ENCODE measurements around the gene SELENBP1. TPM values are rescaled to one million over a fixed set of nuclear protein-coding genes. Genes with fewer than 3 reads are reported as not detected.
"Not testable (repeated sequence)": the region's sequence is repeated elsewhere in the genome, so short reads cannot be mapped to it uniquely, and the experiment has no call there.

SELENBP1 gene
- total RNA-seq, 1 donor from 2014 or later, result 2.3 TPM

DNA sequence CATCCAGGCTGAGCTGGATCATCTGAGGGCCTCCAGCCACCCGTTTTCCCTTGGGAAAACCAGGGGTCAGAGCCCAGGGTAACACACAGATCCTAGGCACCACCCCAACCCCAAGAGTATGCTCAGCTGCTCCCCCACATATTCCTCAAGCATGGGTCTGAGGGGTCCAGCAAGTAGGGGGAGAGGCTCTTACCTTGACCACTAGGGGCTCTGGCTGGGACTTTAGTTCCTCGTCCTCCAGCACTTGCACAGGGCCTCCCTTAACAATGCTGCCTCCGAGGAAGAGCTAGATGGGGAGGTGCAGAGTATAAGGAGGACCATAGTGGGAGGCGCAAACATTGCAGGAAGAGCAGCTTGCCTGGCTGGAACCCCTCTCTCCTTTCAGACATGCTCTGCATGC lies 7.5 kb downstream of the SELENBP1 start:
- DNase-seq (ENCODE audit: low read depth), result no peak
- TF ChIP-seq, protein P1, sequence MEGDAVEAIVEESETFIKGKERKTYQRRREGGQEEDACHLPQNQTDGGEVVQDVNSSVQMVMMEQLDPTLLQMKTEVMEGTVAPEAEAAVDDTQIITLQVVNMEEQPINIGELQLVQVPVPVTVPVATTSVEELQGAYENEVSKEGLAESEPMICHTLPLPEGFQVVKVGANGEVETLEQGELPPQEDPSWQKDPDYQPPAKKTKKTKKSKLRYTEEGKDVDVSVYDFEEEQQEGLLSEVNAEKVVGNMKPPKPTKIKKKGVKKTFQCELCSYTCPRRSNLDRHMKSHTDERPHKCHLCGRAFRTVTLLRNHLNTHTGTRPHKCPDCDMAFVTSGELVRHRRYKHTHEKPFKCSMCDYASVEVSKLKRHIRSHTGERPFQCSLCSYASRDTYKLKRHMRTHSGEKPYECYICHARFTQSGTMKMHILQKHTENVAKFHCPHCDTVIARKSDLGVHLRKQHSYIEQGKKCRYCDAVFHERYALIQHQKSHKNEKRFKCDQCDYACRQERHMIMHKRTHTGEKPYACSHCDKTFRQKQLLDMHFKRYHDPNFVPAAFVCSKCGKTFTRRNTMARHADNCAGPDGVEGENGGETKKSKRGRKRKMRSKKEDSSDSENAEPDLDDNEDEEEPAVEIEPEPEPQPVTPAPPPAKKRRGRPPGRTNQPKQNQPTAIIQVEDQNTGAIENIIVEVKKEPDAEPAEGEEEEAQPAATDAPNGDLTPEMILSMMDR (IDR thresholded peaks at IDR 0.05; ENCODE audit: insufficient read depth, low read length, poor library complexity, severe bottlenecking), result no peak
- Histone ChIP-seq H3K27me3 (ENCODE audit: control insufficient read depth, insufficient read depth, low read length) (no peaks in the 10 kb centered on the region), H3K4me3 (ENCODE audit: low read depth, low read length) (no peak overlapping the region), H3K36me3 (ENCODE audit: control insufficient read depth, insufficient read depth, low read length) (no peaks in the 10 kb centered on the region)

DNA sequence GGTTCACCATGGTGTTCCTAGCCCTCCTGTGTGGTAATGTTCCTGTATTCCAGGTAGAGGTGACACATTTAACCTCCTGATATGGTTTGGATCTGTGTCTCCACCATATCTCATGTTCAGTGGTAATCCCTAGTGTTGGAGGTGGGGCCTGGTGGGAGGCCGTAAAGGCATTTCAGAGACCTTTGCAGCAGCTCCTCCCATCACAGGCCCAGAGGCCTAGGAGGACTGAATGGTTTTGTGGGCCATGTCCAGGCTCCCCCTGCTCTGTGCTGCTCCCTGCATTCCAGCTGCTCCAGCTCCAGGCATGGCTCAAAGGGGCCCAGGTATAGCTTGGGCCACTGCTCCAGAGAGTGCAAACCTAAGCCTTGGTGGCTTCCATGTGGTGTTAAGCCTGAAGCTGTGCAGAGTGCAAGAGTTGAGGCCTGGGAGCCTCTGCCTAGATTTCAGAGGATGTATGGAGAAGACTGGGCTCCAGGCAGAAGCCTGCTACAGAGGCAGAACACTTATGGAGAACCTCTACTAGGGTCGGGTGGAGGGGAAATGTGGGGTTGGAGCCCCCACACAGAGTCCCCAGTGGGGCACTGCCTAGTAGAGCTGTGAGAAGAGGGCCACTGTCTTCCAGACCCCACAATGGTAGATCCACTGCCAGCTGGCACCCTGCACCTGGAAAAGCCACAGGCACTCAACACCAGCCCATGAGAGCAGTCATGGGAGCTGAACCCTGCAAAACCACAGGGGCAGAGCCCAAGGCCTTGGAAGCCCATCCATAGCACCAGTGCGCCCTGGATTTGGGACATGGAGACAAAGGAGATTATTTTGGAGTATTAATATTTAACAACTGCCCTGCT lies 10.0 kb downstream of the SELENBP1 start:
- TF ChIP-seq, protein P1 (IDR thresholded peaks at IDR 0.05; ENCODE audit: insufficient read depth, low read length, poor library complexity, severe bottlenecking), result no peak
- no peaks in the 10 kb centered on the region for H3K36me3 ChIP-seq (ENCODE audit: control insufficient read depth, insufficient read depth, low read length)
- no peaks in the 10 kb centered on the region for H3K27me3 ChIP-seq (ENCODE audit: control insufficient read depth, insufficient read depth, low read length)
- no peak overlapping the region for H3K4me3 ChIP-seq (ENCODE audit: low read depth, low read length)
- DNase-seq (ENCODE audit: low read depth), result no peak

DNA sequence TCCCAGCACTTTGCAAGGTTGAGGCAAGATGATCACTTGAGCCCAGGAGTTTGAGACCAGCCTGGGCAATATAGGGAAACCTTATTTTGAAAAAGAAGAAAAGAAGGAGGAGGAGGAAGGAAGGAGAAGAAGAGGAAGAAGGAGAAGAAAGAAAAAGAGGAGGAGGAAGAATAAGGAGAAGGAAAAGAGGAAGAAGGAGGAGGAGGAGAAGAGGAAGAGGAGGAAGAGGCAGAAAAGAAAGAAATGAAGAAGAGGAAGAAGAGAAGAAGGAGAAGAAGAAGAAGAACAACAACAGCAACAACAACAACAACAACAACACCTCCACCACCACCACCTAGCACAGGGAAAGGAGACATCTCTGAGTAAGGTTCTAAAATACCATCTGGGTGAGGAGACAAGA lies 10.6 kb downstream of the SELENBP1 start:
- H3K36me3 ChIP-seq (ENCODE audit: control insufficient read depth, insufficient read depth, low read length), result no peaks in the 10 kb centered on the region
- TF ChIP-seq, protein P1 (IDR thresholded peaks at IDR 0.05; ENCODE audit: insufficient read depth, low read length, poor library complexity, severe bottlenecking), result no peak
- DNase-seq (ENCODE audit: low read depth), result no peak
- no peaks in the 10 kb centered on the region for H3K27me3 ChIP-seq (ENCODE audit: control insufficient read depth, insufficient read depth, low read length)
- H3K4me3 ChIP-seq (ENCODE audit: low read depth, low read length), result no peak overlapping the region

DNA sequence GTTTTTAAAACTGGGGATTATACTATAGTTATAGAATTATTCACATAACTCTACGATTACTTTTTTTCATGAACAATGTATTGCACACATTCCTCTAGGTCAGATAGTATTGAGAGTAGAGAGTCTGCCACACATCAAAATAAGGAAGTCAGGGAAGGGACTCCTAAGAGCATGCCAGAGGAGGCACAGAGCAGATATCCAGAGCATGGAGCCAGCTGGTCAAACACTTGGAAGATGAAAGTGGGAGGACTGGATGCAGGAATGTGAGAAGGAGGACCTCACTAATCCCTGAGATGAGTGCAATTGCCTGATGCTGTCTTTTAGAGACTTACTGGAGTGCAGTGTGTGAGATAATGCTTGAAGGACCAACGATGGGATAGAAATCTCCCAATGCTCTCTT lies 15.8 kb downstream of the SELENBP1 start:
- DNase-seq (ENCODE audit: low read depth), result no peak
- Histone ChIP-seq H3K27me3 (ENCODE audit: control insufficient read depth, insufficient read depth, low read length) (no peaks in the 10 kb centered on the region), H3K36me3 (ENCODE audit: control insufficient read depth, insufficient read depth, low read length) (no peaks in the 10 kb centered on the region), H3K4me3 (ENCODE audit: low read depth, low read length) (no peak overlapping the region)
- TF ChIP-seq, protein P1 (IDR thresholded peaks at IDR 0.05; ENCODE audit: insufficient read depth, low read length, poor library complexity, severe bottlenecking), result no peak

DNA sequence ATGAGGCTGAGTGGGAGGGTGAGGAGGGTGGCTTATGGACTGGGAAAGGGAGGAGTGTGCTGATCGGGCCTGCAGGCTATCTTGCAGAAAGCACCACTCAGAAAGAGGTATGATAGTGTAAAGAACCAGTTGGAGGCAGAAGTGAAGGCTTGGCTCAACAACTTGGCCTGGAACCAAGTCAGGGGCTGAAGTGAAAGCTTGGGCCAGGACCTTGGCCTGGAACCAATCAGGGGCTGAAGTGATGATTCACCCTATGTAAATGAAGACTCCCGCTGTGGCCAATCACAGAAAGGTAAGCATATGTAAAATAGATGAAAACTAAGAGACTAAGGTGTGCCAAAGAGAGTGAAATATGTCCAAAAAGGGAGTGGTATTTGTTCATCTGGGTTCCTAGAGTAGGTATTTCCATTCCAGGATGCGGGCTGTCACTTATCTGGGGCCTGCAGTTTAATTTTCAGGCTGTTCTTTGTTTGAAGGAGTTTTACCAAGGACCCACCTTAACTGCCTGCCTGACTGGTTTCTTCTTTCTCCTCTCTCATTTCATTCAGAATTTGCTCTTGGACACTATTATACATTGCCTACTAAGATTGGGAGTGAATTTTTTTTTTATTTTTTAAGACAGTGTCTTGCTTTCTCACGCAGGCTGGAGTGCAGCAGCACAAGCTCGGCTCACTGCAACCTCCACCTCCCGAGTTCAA lies 20.3 kb downstream of the SELENBP1 start:
- TF ChIP-seq, protein P1 (IDR thresholded peaks at IDR 0.05; ENCODE audit: insufficient read depth, low read length, poor library complexity, severe bottlenecking), result no peak
- H3K36me3 ChIP-seq (ENCODE audit: control insufficient read depth, insufficient read depth, low read length), result no peaks in the 10 kb centered on the region
- DNase-seq (ENCODE audit: low read depth), result no peak
- H3K4me3 ChIP-seq (ENCODE audit: low read depth, low read length), result no peak overlapping the region
- H3K27me3 ChIP-seq (ENCODE audit: control insufficient read depth, insufficient read depth, low read length), result no peaks in the 10 kb centered on the region

DNA sequence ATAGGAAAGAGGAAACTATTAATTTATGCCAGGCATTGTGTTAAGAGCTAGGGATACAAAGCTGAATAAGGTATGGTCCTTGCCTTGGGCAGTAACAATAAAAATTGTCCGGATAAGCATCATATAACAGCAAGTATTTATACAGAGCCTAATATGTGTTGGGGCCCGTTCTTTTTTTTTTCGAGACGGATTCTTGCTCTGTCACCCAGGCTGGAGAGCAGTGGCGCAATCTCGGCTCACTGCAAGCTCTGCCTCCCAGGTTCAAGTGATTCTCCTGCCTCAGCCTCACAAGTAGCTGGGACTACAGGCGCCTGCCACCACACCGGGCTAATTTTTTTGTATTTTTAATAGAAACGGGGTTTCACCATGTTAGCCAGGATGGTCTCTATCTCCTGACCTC lies 22.2 kb downstream of the SELENBP1 start:
- DNase-seq (ENCODE audit: low read depth); H3K36me3 ChIP-seq (ENCODE audit: control insufficient read depth, insufficient read depth, low read length); H3K27me3 ChIP-seq (ENCODE audit: control insufficient read depth, insufficient read depth, low read length): not testable (repeated sequence)

More for the DNA sequence above, 22.2 kb downstream of the SELENBP1 start:
- not testable (repeated sequence) for H3K4me3 ChIP-seq (ENCODE audit: low read depth, low read length)

Data from kidney epithelial cell (primary cell).